Measurements from ENCODE around the gene CNNM4. TPM values are rescaled to one million over a fixed set of nuclear protein-coding genes. Genes with fewer than 3 reads are reported as not detected.

Gene CNNM4
- total and polyA plus RNA-seq, 4 experiments from 2014 or later: 0.94 to 7.2 (median 6.0) TPM

GRCh38 chr2:96730212-96730611 lies 30.5 kb upstream of the CNNM4 start:
- H3K4me3 ChIP-seq (ENCODE audit: low read length in 2 of 2): no peak overlapping the region
- Mint-ChIP-seq H3K4me3 (no peak overlapping the region), H3K36me3 (peaks cover 45 to 61% of the 10 kb centered on the region in 2 donors), H3K27me3 (no peaks in the 10 kb centered on the region), H3K9me3 (no peaks in the 10 kb centered on the region), H3K27ac (no peak overlapping the region), H3K4me1 (peaks cover 0 to 9% (median 2%) of the 10 kb centered on the region in 4 donors)
- H3K9me3 ChIP-seq (ENCODE audit: control insufficient read depth in 1 of 2, low read length in 2 of 2): no peaks in the 10 kb centered on the region
- no peak for DNase-seq
- no peaks in the 10 kb centered on the region for H3K4me1 ChIP-seq (ENCODE audit: insufficient read depth, low read length)
- H3K36me3 ChIP-seq (ENCODE audit: insufficient read depth, low read length): peaks cover 37% of the 10 kb centered on the region
- intact Hi-C loops (cut with micrococcal nuclease): no loop called here
- POLR2A ChIA-PET (ENCODE audit: partially characterized antibody): no interaction called here
- CTCF ChIA-PET (ENCODE audit: partially characterized antibody): interaction anchor here (1.2 kb wide), 1 partner anchor 245 kb away, joined by 3 read pairs; no protein-coding TSS in a partner anchor
- H3K27me3 ChIP-seq (ENCODE audit: insufficient read depth, low read length): no peaks in the 10 kb centered on the region
- no peak overlapping the region for H3K27ac ChIP-seq (ENCODE audit: low read depth, low read length)

- H3K27me3 Mint-ChIP-seq: no peaks in the 10 kb centered on the region
- intact Hi-C loops (cut with micrococcal nuclease): no loop called here
- peaks cover 24% of the 10 kb centered on the region for H3K4me1 ChIP-seq (ENCODE audit: insufficient read depth, low read length)
- H3K4me1 Mint-ChIP-seq: peaks cover 11 to 28% (median 21%) of the 10 kb centered on the region in 4 donors
- no peaks in the 10 kb centered on the region for H3K9me3 ChIP-seq (ENCODE audit: control insufficient read depth in 1 of 2, low read length in 2 of 2)
- H3K36me3 Mint-ChIP-seq: peaks cover 33 to 56% of the 10 kb centered on the region in 2 donors
- H3K36me3 ChIP-seq (ENCODE audit: insufficient read depth, low read length): peaks cover 37% of the 10 kb centered on the region
- H3K4me3 ChIP-seq (ENCODE audit: low read length in 2 of 2): no peak overlapping the region
- DNase-seq: no peak
- H3K4me3 Mint-ChIP-seq: no peak overlapping the region
- no peaks in the 10 kb centered on the region for H3K27me3 ChIP-seq (ENCODE audit: insufficient read depth, low read length)
- H3K27ac Mint-ChIP-seq: peak overlapping the region in 1 of 7 donors; percentile 86
- ChIA-PET CTCF (ENCODE audit: partially characterized antibody) (interaction anchor here (11.7 kb wide), 1 partner anchor 28 kb away, joined by 87 read pairs; the partner anchor contains the start of gene CNNM4), POLR2A (ENCODE audit: partially characterized antibody) (interaction anchor here (1.3 kb wide), 1 partner anchor 26 kb away, joined by 5 read pairs; the partner anchor contains the start of gene CNNM4)
- H3K27ac ChIP-seq (ENCODE audit: low read depth, low read length): no peak overlapping the region
- H3K9me3 Mint-ChIP-seq: no peaks in the 10 kb centered on the region
Measured at GRCh38 chr2:96733931-96734330, 26.8 kb upstream of the CNNM4 start.

DNA sequence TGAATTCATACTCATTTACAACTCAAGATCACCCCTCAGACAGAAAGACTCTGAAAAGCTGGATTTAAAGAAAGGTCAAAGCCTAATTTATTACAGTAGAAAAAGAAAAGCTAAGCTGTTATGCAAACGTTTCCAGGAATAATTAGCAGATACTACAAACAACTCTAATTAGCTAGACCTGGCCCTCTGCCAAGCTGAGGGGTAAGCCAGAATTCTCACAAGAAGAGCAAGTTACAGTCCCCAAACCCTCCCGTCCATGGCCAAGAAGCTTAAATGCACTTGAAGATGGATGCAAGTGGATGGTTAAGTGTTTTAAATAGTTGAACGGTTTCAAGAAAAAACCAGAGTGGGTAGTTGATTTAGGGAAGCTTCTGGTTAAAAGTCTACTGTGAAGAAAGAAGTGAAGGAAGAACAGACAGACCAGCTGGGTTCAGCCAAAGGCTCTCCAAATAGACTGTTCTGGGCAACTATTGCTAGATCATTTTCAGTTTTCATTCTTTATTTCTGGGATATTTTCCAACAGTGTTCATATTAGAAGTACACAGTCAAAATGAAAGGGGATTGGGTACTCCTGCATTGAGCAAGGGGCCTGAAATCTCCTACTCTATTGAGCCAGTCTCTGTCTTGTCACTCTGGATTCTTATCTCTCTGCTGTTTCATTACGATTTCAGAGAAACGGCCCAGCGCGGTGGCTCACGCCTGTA lies 25.7 kb upstream of the CNNM4 start:
- H3K27ac Mint-ChIP-seq: peak overlapping the region in 4 of 7 donors; percentile 48 to 73 (median 62)

DNA sequence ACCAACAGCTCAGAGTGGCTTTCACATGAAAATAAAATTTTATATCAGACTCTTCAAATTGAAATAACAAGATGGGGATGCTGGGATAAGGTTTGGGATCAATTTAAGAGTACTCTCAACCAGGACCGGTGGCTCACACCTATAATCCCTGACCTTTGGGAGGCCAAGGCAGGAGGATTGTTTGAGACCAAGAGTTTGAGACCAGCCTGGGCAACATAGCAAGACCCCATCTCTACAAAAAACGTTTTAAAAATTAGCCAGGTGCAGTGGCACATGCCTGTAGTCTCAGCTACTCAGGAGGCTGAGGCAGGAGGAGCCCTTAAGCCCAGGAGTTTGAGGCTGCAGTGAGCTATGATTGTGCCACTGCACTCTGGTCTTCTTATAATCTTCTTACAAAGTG lies 23.5 kb upstream of the CNNM4 start:
- no peaks in the 10 kb centered on the region for H3K27me3 ChIP-seq (ENCODE audit: insufficient read depth, low read length)
- intact Hi-C loops (cut with micrococcal nuclease): no loop called here
- no peak for DNase-seq
- H3K4me3 ChIP-seq (ENCODE audit: low read length in 2 of 2): no peak overlapping the region
- peaks cover 31% of the 10 kb centered on the region for H3K4me1 ChIP-seq (ENCODE audit: insufficient read depth, low read length)
- peak overlapping the region in 5 of 7 donors; percentile 62 to 92 (median 80) for H3K27ac Mint-ChIP-seq
- peaks cover 24% of the 10 kb centered on the region for H3K36me3 ChIP-seq (ENCODE audit: insufficient read depth, low read length)
- no peaks in the 10 kb centered on the region for H3K9me3 ChIP-seq (ENCODE audit: control insufficient read depth in 1 of 2, low read length in 2 of 2)
- CTCF ChIA-PET (ENCODE audit: partially characterized antibody): interaction anchor here (11.7 kb wide), 1 partner anchor 25 kb away, joined by 87 read pairs; the partner anchor contains the start of gene CNNM4
- H3K27me3 Mint-ChIP-seq: no peaks in the 10 kb centered on the region
- POLR2A ChIA-PET (ENCODE audit: partially characterized antibody): interaction anchor here (1.2 kb wide), 2 partner anchors 23 to 100 kb away, joined by 3 read pairs; partner anchors contain the start of gene CNNM4
- H3K4me1 Mint-ChIP-seq: peaks cover 23 to 54% (median 39%) of the 10 kb centered on the region in 4 donors
- no peak overlapping the region for H3K27ac ChIP-seq (ENCODE audit: low read depth, low read length)
- H3K36me3 Mint-ChIP-seq: peaks cover 20 to 41% of the 10 kb centered on the region in 2 donors
- H3K9me3 Mint-ChIP-seq: no peaks in the 10 kb centered on the region
- H3K4me3 Mint-ChIP-seq: peak overlapping the region in 2 of 8 donors; percentile 5 to 49

More for the DNA sequence above, 25.7 kb upstream of the CNNM4 start:
- Mint-ChIP-seq H3K9me3 (no peaks in the 10 kb centered on the region), H3K27me3 (no peaks in the 10 kb centered on the region), H3K4me1 (peaks cover 19 to 39% (median 31%) of the 10 kb centered on the region in 4 donors), H3K36me3 (peaks cover 33 to 53% of the 10 kb centered on the region in 2 donors), H3K4me3 (no peak overlapping the region)
- CTCF ChIA-PET (ENCODE audit: partially characterized antibody): interaction anchor here (0.9 to 11.7 kb wide), 2 partner anchors 27 to 66 kb away, joined by 3 to 87 read pairs; partner anchors contain the start of gene CNNM4
- Histone ChIP-seq H3K27me3 (ENCODE audit: insufficient read depth, low read length) (no peaks in the 10 kb centered on the region), H3K36me3 (ENCODE audit: insufficient read depth, low read length) (peaks cover 37% of the 10 kb centered on the region), H3K4me3 (ENCODE audit: low read length in 2 of 2) (no peak overlapping the region), H3K9me3 (ENCODE audit: control insufficient read depth in 1 of 2, low read length in 2 of 2) (no peaks in the 10 kb centered on the region), H3K4me1 (ENCODE audit: insufficient read depth, low read length) (peaks cover 31% of the 10 kb centered on the region), H3K27ac (ENCODE audit: low read depth, low read length) (no peak overlapping the region)
- no peak for DNase-seq
- intact Hi-C loops (cut with micrococcal nuclease): no loop called here
- POLR2A ChIA-PET (ENCODE audit: partially characterized antibody): interaction anchor here (1.3 kb wide), 1 partner anchor 25 kb away, joined by 5 read pairs; the partner anchor contains the start of gene CNNM4

DNA sequence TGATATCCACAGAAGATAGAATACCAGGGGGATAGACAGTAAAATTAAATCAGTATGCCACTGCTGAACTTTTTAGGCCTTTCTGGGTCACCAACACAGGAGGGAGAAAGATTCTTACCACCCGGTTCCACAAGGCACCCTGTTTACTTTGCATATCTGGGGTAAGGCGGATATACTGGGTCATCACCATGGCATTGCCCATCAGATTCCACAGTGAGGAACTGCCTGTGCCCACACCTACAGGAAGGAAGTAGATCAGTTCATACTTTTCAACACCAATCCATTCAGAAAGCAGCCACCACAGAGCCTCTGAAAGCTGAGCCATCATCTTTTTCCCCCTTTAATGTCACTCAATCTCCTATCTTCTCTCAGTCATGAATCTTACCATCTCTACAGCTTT lies 22.9 kb upstream of the CNNM4 start:
- Histone ChIP-seq H3K27ac (ENCODE audit: low read depth, low read length) (peak overlapping the region; percentile 18), H3K36me3 (ENCODE audit: insufficient read depth, low read length) (peaks cover 23% of the 10 kb centered on the region), H3K27me3 (ENCODE audit: insufficient read depth, low read length) (no peaks in the 10 kb centered on the region), H3K4me3 (ENCODE audit: low read length in 2 of 2) (no peak overlapping the region), H3K4me1 (ENCODE audit: insufficient read depth, low read length) (peaks cover 35% of the 10 kb centered on the region), H3K9me3 (ENCODE audit: control insufficient read depth in 1 of 2, low read length in 2 of 2) (no peaks in the 10 kb centered on the region)
- intact Hi-C loops (cut with micrococcal nuclease): no loop called here
- Mint-ChIP-seq H3K27ac (peak overlapping the region; percentile 21 to 92 (median 78)), H3K4me1 (peaks cover 23 to 56% (median 39%) of the 10 kb centered on the region in 4 donors), H3K27me3 (no peaks in the 10 kb centered on the region), H3K36me3 (peaks cover 18 to 40% of the 10 kb centered on the region in 2 donors), H3K9me3 (no peaks in the 10 kb centered on the region), H3K4me3 (peak overlapping the region in 7 of 8 donors; percentile 30 to 82 (median 58))
- POLR2A ChIA-PET (ENCODE audit: partially characterized antibody): interaction anchor here (0.7 to 1.2 kb wide), 3 partner anchors 19 to 375 kb away, joined by 3 to 4 read pairs (median 3); partner anchors contain the start of gene ANKRD36
- DNase-seq: peak; percentile 38 to 72 (median 71)
- CTCF ChIA-PET (ENCODE audit: partially characterized antibody): interaction anchor here (11.7 kb wide), 1 partner anchor 24 kb away, joined by 87 read pairs; the partner anchor contains the start of gene CNNM4

- CTCF ChIA-PET (ENCODE audit: partially characterized antibody): interaction anchor here (11.7 kb wide), 1 partner anchor 23 kb away, joined by 87 read pairs; the partner anchor contains the start of gene CNNM4
Measured at GRCh38 chr2:96739076-96739632, 21.5 kb upstream of the CNNM4 start.

More at GRCh38 chr2:96739076-96739632, 21.5 kb upstream of the CNNM4 start:
- H3K27me3 Mint-ChIP-seq: no peaks in the 10 kb centered on the region
- H3K36me3 Mint-ChIP-seq: peaks cover 6 to 27% of the 10 kb centered on the region in 2 donors
- intact Hi-C loops (cut with micrococcal nuclease): no loop called here
- peak overlapping the region; percentile 93 to 100 (median 98) for H3K4me3 Mint-ChIP-seq
- Histone ChIP-seq H3K4me3 (ENCODE audit: low read length in 2 of 2) (peak overlapping the region; percentile 63 to 82), H3K27ac (ENCODE audit: low read depth, low read length) (peak overlapping the region; percentile 75), H3K36me3 (ENCODE audit: insufficient read depth, low read length) (peaks cover 10% of the 10 kb centered on the region), H3K4me1 (ENCODE audit: insufficient read depth, low read length) (peaks cover 36% of the 10 kb centered on the region), H3K27me3 (ENCODE audit: insufficient read depth, low read length) (no peaks in the 10 kb centered on the region), H3K9me3 (ENCODE audit: control insufficient read depth in 1 of 2, low read length in 2 of 2) (no peaks in the 10 kb centered on the region)
- no peak for DNase-seq
- peak overlapping the region; percentile 90 to 98 (median 97) for H3K27ac Mint-ChIP-seq
- no peaks in the 10 kb centered on the region for H3K9me3 Mint-ChIP-seq
- peaks cover 24 to 58% (median 39%) of the 10 kb centered on the region in 4 donors for H3K4me1 Mint-ChIP-seq
- POLR2A ChIA-PET (ENCODE audit: partially characterized antibody): interaction anchor here (1.1 to 2.8 kb wide), 4 partner anchors 21 to 374 kb away, joined by 3 to 15 read pairs (median 3); partner anchors contain the start of genes ANKRD36, ANKRD39 and CNNM4

Data from CD4-positive, alpha-beta memory T cell (primary cell).